SK-N-SH (cell line): ENCODE results near the gene NSF. TPM values are rescaled to one million over a fixed set of nuclear protein-coding genes. Genes with fewer than 3 reads are reported as not detected.

Experiments used
- CTCF ChIA-PET: fragments of 300-600, 350-600 bp; formaldehyde crosslinking; extraction: SDS; loops from one replicate; lab custom pipeline; 2021; lab: Yijun Ruan, JAX
- POLR2A ChIA-PET: fragments of 350-600 bp; sonication (Branson Sonifier 250); formaldehyde crosslinking; extraction: SDS; loops from one replicate; lab custom pipeline; 2020; ENCODE audit warnings: antibody characterized with exemption, inconsistent platforms; lab: Yijun Ruan, JAX
- DNase-seq: peaks from one replicate; pipeline ENCODE4 v3.0.0; 2012
- H2AFZ ChIP-seq: fragments of 200-600 bp; sonication (generic); 2 replicates; pipeline ENCODE4 v1.8.1; 2016; ENCODE audit warnings: antibody characterized with exemption, mild to moderate bottlenecking, low read depth
- H3F3A ChIP-seq: fragments of 200-600 bp; sonication (generic); replicated peaks from 2 replicates; pipeline ENCODE3; 2016; ENCODE audit warnings: antibody characterized with exemption, mild to moderate bottlenecking; ENCODE audit not compliant: insufficient read depth
- H3K27ac ChIP-seq, 2 experiments: fragments of 200-500 bp in 1 of 2; fragments of 200-600 bp in 1 of 2; sonication (Bioruptor generic) in 1 of 2; sonication (generic), shearing (Covaris generic) in 1 of 2; 2 replicates each; pipeline versions ENCODE4 v1.5.1 to v1.6.1; 2014 to 2016; ENCODE audit warnings: low read depth in 2 of 2, inconsistent platforms in 1 of 2, low read length in 1 of 2, mild to moderate bottlenecking in 1 of 2, mixed read lengths in 1 of 2
- H3K27me3 ChIP-seq: fragments of 200-600 bp; sonication (generic), shearing (Covaris generic); 2 replicates; pipeline ENCODE4 v1.6.1; 2016; ENCODE audit warnings: mixed run types; ENCODE audit not compliant: insufficient read depth
- H3K36me3 ChIP-seq, 2 experiments: fragments of 200-500 bp in 1 of 2; fragments of 200-600 bp in 1 of 2; sonication (Bioruptor generic) in 1 of 2; sonication (generic) in 1 of 2; replicated peaks in 1 of 2; 2 replicates each; pipeline versions ENCODE3 to v1.5.1; 2014 to 2016; ENCODE audit warnings: low read length in 1 of 2, mild to moderate bottlenecking in 1 of 2; ENCODE audit not compliant: insufficient read depth in 2 of 2, control insufficient read depth in 1 of 2
- H3K4me1 ChIP-seq, 2 experiments: fragments of 200-500 bp in 1 of 2; fragments of 200-600 bp in 1 of 2; sonication (Bioruptor generic) in 1 of 2; sonication (generic), shearing (Covaris generic) in 1 of 2; 2 replicates each; pipeline versions ENCODE4 v1.5.1 to v1.6.1; 2014 to 2016; ENCODE audit warnings: low read depth in 1 of 2, low read length in 1 of 2, mixed run types in 1 of 2; ENCODE audit not compliant: insufficient read depth in 2 of 2, control insufficient read depth in 1 of 2
- H3K4me2 ChIP-seq: fragments of 200-600 bp; sonication (generic), shearing (Covaris generic); 2 replicates; pipeline ENCODE4 v1.6.1; 2017; ENCODE audit warnings: mixed run types
- H3K4me3 ChIP-seq, 2 experiments: fragments of 200-500 bp in 1 of 2; fragments of 200-600 bp in 1 of 2; sonication (Bioruptor generic) in 1 of 2; sonication (generic), shearing (Covaris generic) in 1 of 2; 2 replicates each; pipeline versions ENCODE4 v1.5.1 to v1.8.1; 2014 to 2016; ENCODE audit warnings: low read depth in 2 of 2, inconsistent platforms in 1 of 2, low read length in 1 of 2, mild to moderate bottlenecking in 1 of 2, mixed read lengths in 1 of 2, moderate library complexity in 1 of 2
- H3K79me2 ChIP-seq: fragments of 200-600 bp; sonication (generic); 2 replicates; pipeline ENCODE4 v1.8.1; 2017; ENCODE audit warnings: mild to moderate bottlenecking; ENCODE audit not compliant: insufficient read depth
- H3K9ac ChIP-seq: fragments of 200-600 bp; sonication (generic); 2 replicates; pipeline ENCODE4 v1.6.1; 2017; ENCODE audit warnings: mixed run types
- H3K9me2 ChIP-seq: fragments of 200-600 bp; sonication (generic); 2 replicates; pipeline ENCODE4 v1.6.1; 2017; ENCODE audit warnings: mixed run types
- H3K9me3 ChIP-seq: fragments of 200-600 bp; sonication (generic); 2 replicates; pipeline ENCODE4 v1.6.1; 2017; ENCODE audit warnings: mixed run types, mild to moderate bottlenecking, moderate library complexity
- H4K20me1 ChIP-seq: fragments of 200-600 bp; sonication (generic); 2 replicates; pipeline ENCODE4 v1.6.1; 2017; ENCODE audit warnings: mild to moderate bottlenecking, mixed run types; ENCODE audit not compliant: insufficient read depth
- FOXM1 ChIP-seq: IDR thresholded peaks from 2 replicates; pipeline ENCODE4 v1.4.0; 2012; ENCODE audit warnings: low read depth, mild to moderate bottlenecking
- GABPA ChIP-seq: IDR thresholded peaks from 2 replicates; pipeline ENCODE4 v1.4.0; 2012; ENCODE audit warnings: low read depth, mild to moderate bottlenecking
- IRF3 ChIP-seq: fragments of 150-350 bp; IDR thresholded peaks from 2 replicates; pipeline ENCODE4 v1.6.1; 2016; ENCODE audit warnings: mild to moderate bottlenecking, low read depth, low read length
- JUND ChIP-seq: IDR thresholded peaks from 2 replicates; pipeline ENCODE4 v1.4.0; 2012
- MAX ChIP-seq: IDR thresholded peaks from 2 replicates; pipeline ENCODE4 v1.4.0; 2012; ENCODE audit warnings: low read depth
- NFIC ChIP-seq: IDR thresholded peaks from 2 replicates; pipeline ENCODE4 v1.4.0; 2012; ENCODE audit warnings: borderline replicate concordance
- RXRA ChIP-seq: IDR thresholded peaks from 2 replicates; pipeline ENCODE4 v1.4.0; 2012; ENCODE audit warnings: low read depth, mild to moderate bottlenecking, borderline replicate concordance
- SMC3 ChIP-seq: IDR thresholded peaks from 2 replicates; pipeline ENCODE4 v1.6.1; 2012; ENCODE audit warnings: low read depth, low read length, improper control_type of control experiment
- USF2 ChIP-seq: fragments of 150-350 bp; IDR thresholded peaks from 2 replicates; pipeline ENCODE4 v1.6.1; 2017; ENCODE audit warnings: antibody characterized with exemption, low read length, low read depth, borderline replicate concordance
- YY1 ChIP-seq: IDR thresholded peaks from 2 replicates; pipeline ENCODE4 v1.4.0; 2012; ENCODE audit warnings: low read depth, mild to moderate bottlenecking
- ZBTB33 ChIP-seq: IDR thresholded peaks from 2 replicates; pipeline ENCODE4 v1.4.0; 2012; ENCODE audit warnings: low read depth, borderline replicate concordance
- WGBS: methylation state at CpG from one replicate; pipeline ENCODE4 v1.1.6; 2017; ENCODE audit warnings: low lambda C conversion rate; 5-methylcytosine and 5-hydroxymethylcytosine counted together
- polyA plus RNA-seq, 3 experiments: library from polyadenylated mRNA; depleted of rRNA; stranded (reverse); fragments of >200 nt; gene quantifications; 2 replicates each; pipeline ENCODE4 v1.2.3, GENCODE V29; 2012

The NSF gene
- polyA plus RNA-seq, 1 of the 3 experiments (the other 2 are of a cell fraction) = 31.4 TPM

GRCh38 chr17:46789610-46790009 lies 199.1 kb downstream of the NSF start:
- Histone ChIP-seq H3K9ac (no peak overlapping the region), H3K4me2 (no peak overlapping the region), H3K9me2 (no peaks in the 10 kb centered on the region), H3K79me2 (no peaks in the 10 kb centered on the region), H3K4me1 (peaks cover 0 to 5% of the 10 kb centered on the region in 2 experiments; a peak in 1 of 4 replicates), H4K20me1 (no peaks in the 10 kb centered on the region), H3F3A (no peaks in the 10 kb centered on the region), H3K36me3 (no peaks in the 10 kb centered on the region), H3K9me3 (no peaks in the 10 kb centered on the region), H3K4me3 (no peak overlapping the region), H2AFZ (no peak overlapping the region), H3K27ac (no peak overlapping the region), H3K27me3 (peaks cover 14% of the 10 kb centered on the region; the same call in 1 of the 2 replicates)
- DNase-seq = no peak
- CTCF ChIA-PET = interaction anchor here (1.2 to 11.4 kb wide), 2 partner anchors 45 to 52 kb away, joined by 3 to 76 read pairs; no protein-coding TSS in a partner anchor
- POLR2A ChIA-PET = no interaction called here
- no peak for TF ChIP-seq ZBTB33
- TF ChIP-seq NFIC = no peak
- no peak for TF ChIP-seq RXRA
- 89% methylated on average over 7 of the region's 8 CpGs for WGBS

- 64% methylated on average over 3 of the region's 3 CpGs for WGBS
- ChIA-PET POLR2A (no interaction called here), CTCF (interaction anchor here (11.4 kb wide), 1 partner anchor 44 kb away, joined by 76 read pairs; no protein-coding TSS in a partner anchor)
- H3K9me3 ChIP-seq = no peaks in the 10 kb centered on the region
- no peaks in the 10 kb centered on the region for H4K20me1 ChIP-seq
- H3K4me2 ChIP-seq = no peak overlapping the region
- H3K4me3 ChIP-seq = no peak overlapping the region
- peaks cover 0 to 5% of the 10 kb centered on the region in 2 experiments; a peak in 1 of 4 replicates for H3K4me1 ChIP-seq
- DNase-seq = no peak
- TF ChIP-seq YY1 (no peak), JUND (no peak), GABPA (no peak), IRF3 (no peak)
- H3K9me2 ChIP-seq = no peaks in the 10 kb centered on the region
- H3K27me3 ChIP-seq = peaks cover 16% of the 10 kb centered on the region; the same call in 1 of the 2 replicates
- H3K79me2 ChIP-seq = no peaks in the 10 kb centered on the region
- no peaks in the 10 kb centered on the region for H3F3A ChIP-seq
- no peak overlapping the region for H3K27ac ChIP-seq
- no peak overlapping the region for H3K9ac ChIP-seq
- H2AFZ ChIP-seq = no peak overlapping the region
- H3K36me3 ChIP-seq = no peaks in the 10 kb centered on the region
Observed at GRCh38 chr17:46790216-46790615, 199.7 kb downstream of the NSF start.

GRCh38 chr17:46791531-46791930 lies 201.1 kb downstream of the NSF start:
- no peak overlapping the region for H3K4me2 ChIP-seq
- no peaks in the 10 kb centered on the region for H3F3A ChIP-seq
- no peaks in the 10 kb centered on the region for H3K9me2 ChIP-seq
- H3K79me2 ChIP-seq = no peaks in the 10 kb centered on the region
- H3K9ac ChIP-seq = no peak overlapping the region
- peaks cover 16% of the 10 kb centered on the region; the same call in 1 of the 2 replicates for H3K27me3 ChIP-seq
- no peaks in the 10 kb centered on the region for H4K20me1 ChIP-seq
- no peak for TF ChIP-seq FOXM1
- TF ChIP-seq MAX = no peak
- TF ChIP-seq USF2 = no peak
- no peak for TF ChIP-seq SMC3
- H3K27ac ChIP-seq = no peak overlapping the region
- no peak overlapping the region for H3K4me3 ChIP-seq
- POLR2A ChIA-PET = no interaction called here
- no peak for DNase-seq
- CTCF ChIA-PET = interaction anchor here (11.4 kb wide), 1 partner anchor 43 kb away, joined by 76 read pairs; no protein-coding TSS in a partner anchor
- H2AFZ ChIP-seq = no peak overlapping the region
- H3K36me3 ChIP-seq = no peaks in the 10 kb centered on the region
- 60% methylated on average over 5 of the region's 5 CpGs for WGBS
- no peaks in the 10 kb centered on the region for H3K4me1 ChIP-seq
- no peaks in the 10 kb centered on the region for H3K9me3 ChIP-seq
